Hepatic stellate cell (primary cell): ENCODE data around the gene SLC15A5.

Source experiments
- DNase-seq: peaks from one replicate; pipeline ENCODE4 v3.0.0; 2011; ENCODE audit warnings: low spot score

The SLC15A5 gene, protein sequence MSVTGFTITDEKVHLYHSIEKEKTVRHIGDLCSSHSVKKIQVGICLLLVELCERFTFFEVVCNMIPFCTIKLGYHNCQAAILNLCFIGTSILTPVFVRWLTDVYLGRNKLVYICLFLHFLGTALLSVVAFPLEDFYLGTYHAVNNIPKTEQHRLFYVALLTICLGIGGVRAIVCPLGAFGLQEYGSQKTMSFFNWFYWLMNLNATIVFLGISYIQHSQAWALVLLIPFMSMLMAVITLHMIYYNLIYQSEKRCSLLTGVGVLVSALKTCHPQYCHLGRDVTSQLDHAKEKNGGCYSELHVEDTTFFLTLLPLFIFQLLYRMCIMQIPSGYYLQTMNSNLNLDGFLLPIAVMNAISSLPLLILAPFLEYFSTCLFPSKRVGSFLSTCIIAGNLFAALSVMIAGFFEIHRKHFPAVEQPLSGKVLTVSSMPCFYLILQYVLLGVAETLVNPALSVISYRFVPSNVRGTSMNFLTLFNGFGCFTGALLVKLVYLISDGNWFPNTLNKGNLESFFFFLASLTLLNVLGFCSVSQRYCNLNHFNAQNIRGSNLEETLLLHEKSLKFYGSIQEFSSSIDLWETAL

DNA sequence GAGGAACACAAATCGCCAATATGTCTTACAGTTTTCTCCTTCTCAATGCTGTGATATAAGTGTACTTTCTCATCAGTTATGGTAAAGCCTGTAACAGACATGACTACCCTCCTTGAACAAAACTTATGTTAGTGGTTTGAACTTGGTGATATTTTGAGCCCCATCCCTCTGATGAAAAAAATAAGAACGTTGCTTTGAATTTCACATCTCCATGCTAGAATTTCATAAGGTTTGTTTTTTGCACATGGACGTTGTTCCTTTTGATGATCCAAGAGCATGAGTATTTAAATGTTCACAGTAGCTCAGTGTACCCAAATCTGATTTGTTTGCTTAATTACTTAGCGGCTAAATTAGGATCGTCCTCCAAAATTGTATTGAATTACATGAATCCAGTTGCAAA lies at the start of gene SLC15A5:
Gene SLC15A5, minus strand, starts transcription at position 101 of the 400 bp plus-strand sequence. Its CDS starts 0 bp downstream, at position 101.
- DNase-seq: no peak

DNA sequence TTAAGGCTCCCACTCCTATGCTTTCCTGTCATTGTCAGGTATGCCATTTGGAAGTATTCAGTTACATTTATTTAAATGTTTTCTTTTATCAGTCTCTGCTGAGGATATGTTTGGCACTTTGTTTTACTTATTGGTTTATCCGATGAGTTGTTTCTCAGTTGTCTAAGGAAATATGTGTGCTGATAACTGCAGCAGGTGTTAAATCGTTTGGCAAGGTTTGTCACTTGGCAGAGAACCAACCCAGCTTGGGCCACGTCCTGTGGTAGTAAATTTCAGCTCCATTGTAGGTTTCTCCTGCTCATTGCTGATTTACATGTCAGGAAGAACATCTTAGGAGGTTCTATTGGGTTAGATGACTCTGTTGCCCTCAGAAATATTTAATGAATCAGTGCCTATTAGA lies 47.9 kb upstream of the SLC15A5 start:
- DNase-seq: no peak

DNA sequence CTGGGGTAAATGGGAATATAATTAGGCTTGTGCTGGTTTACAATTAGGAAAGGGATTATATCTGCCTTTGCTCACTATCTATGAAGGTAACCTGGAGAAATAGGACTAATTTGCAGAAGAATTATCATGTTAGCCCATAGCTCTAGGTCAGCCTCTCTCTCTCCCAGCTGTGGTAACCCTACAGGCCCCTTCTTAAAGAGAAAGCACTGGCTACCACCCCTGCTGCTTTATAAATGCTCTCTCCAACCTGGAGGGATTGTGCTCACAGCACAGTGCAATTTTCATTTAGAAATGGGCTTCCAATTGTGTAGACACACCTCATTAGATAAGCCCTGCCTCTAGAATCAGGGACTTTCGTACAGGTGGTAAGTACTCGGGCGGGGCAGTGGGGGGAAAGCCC lies 47.3 kb upstream of the SLC15A5 start:
- DNase-seq: no peak

DNA sequence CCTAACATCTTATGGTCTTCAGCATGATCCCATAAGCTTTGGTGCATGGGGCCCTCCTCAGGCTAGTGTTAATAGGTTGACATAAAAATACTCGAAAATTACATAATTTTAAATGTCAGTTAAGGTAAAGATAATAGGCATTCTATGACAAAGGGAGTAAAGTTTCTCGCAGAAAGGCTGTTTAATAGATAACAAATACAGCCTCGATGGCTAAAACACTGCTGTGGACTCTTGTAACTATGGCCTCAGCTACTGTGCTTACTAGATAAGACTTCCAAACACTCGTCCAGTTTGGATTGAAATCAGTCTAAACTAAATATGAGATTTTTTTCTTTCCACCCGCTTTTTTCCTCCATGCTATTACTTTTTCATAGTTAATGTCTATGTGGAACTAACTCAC lies 46.8 kb upstream of the SLC15A5 start:
- no peak for DNase-seq

DNA sequence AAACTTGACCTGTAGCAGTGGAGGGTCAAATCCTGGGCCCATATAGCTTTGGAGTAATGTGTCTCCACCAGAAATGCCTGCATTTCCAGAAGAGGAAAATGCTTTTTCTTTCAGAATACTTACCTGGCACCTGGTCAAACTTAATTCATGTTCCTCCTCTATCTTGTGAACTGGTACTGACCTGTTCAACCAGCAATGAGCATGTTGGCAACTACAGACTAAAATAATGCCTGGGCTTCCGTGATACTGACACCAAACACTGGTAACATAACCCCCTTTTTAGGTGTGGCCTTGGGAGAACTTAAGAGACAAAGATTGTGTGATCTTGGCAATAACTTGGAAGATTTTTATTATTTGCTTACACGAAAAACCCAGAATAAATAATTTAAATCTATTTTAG lies 46.2 kb upstream of the SLC15A5 start:
- no peak for DNase-seq

DNA sequence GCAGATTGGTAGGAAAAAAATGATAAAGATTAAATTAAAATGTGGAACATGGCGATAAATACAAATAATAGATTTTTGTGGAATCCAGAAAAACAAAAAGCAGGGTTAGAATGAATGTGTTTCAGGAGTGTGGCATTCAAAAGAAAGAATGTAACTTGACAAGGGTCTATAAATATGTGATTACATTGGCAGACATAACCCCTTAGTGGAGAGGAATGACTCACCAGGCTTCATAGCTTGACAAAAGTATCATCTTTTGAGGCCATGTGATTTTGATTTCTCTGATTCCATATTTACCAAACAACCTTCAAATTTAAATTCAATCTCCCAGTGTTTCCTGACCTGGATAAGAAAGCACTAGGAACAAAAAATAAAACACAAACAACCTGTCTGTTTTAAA lies 45.5 kb upstream of the SLC15A5 start:
- DNase-seq: no peak

DNA sequence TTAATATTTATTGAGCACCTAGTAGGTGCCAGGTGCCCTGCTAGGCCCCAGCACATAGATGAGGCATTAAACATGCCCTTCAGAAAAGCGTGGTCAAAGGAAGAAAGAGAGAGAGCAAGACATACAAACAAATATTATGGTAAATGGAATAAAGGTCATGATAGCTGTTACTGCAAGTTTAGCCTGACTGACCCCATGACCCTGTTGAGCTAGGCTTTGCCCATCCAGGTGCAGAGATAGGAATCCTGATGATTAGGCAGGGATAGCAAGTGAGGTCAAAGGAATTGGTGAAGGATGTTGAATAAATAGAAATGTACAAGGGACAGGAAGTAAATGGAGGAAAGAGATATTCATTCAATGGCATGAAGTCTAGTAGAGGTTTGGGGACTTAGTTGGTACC lies 33.4 kb upstream of the SLC15A5 start:
- no peak for DNase-seq

DNA sequence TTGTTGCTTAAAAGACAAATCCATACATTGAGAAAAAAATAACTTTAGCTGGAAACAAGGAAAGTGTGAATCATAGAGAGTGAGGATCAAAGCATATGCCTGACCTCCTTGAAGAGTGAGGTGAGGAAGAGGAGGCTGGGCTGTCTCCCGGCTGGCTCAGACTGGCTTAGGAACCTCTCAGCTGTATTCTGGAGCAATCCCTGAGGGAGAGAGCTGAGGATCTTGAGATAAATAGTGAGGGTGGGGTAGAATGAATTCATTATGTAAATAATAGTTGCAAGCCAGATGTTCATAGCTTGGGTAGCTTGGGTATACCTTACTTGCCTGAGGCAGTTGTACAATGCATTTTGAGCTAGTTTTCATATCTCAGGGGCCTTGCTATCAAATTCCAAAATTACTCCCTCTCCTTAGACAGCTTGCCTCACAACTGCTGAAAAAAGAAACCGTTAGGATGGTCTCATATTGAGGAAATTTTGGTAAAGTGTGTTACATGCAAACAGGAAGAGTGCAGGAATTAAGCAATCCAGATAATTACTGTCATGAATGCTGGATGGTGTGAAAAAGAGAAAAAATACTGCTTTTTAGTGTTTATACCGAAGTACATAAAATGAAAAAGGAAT lies 30.5 kb upstream of the SLC15A5 start:
- no peak for DNase-seq

DNA sequence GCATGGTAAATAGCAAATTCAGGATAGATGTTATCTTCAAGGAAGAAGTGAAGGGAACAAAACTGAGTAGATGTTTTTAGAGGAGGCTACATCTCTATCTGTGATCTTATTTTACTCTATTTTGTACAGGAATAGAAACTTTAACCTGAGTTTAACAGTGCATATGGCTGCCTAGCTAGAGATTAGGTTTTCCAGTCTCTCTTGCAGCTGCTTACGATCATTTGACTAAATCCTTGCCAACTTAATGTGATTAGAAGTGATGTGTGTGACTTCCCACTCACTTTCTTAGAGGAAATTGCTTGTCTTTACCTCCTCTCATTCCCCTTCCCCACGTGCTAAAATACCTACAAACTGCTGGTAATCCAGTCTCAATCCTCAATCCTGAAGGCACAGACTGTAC lies 26.5 kb upstream of the SLC15A5 start:
- no peak for DNase-seq

DNA sequence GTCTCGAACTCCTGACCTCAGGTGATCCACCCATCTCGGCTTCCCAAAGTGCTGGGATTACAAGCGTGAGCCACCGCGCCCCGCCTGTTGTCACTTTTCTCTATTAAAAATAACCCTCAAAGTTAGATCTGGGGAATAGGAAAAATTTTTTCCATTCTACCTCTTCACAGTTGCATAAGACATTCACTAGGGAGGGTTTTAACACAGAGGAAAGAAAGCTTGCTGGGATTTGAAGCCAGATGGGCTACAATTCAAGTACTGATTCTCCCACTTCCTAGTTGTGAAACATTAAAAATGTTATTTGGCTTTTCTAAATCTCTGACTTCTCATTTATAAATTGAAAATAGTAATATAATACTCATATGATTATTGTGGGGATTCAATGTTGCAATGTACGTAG lies 23.3 kb upstream of the SLC15A5 start:
- no peak for DNase-seq

DNA sequence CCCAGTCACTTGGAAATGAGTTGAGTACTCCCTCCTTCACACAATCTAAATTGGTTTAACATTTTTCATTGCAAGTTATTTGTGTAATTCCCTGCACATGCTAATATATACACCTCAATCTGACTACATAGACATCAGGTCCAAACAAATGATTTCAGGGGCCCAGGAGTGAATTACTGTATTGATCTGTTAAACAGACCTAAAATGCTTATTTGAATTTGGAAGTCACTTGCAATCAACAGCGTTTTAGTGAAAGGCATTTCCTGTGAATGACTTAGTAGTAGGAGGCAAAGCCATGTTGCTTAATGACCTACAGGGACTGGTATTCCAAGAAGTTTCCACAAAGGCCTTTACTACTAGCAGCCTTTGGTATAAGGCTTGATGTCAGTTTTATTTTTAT lies 22.6 kb upstream of the SLC15A5 start:
- DNase-seq: no peak

DNA sequence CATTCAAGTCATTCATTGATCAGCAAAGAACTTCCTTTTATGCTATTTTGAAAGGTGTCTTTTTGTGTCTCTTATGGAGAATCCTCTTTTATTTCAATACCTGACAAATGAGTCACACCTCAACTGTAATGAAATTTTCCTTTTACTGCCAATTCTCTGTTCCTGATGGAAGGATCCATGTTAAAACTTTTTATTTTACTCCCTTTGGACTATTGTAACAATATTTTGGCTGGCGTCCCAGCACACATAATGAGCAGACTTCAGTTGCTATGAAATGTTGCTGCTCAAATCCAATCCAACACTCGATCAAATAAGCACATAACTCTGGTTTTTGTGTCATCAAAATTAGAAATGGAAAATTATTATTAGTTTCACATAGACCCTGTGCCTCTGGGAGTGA lies 21.9 kb upstream of the SLC15A5 start:
- DNase-seq: no peak

DNA sequence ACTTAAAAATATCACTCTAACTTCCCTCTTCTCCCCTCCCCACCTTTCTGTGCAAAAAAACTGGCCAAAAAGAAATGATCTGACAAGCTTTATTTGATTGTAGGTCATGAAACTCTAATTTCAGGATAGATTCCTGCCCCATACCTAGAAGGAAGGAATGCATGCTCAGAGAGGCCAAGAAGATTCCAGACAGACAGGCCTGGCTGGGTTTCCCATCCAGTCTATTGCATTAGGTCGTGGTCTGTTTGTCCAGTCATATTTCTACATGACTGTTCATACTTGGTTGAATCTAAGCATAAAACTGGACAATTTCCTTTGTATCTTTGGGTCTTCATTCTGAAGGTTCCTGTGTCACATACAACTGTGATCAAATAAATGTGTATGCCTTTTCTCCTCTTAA lies 20.0 kb upstream of the SLC15A5 start:
- no peak for DNase-seq

DNA sequence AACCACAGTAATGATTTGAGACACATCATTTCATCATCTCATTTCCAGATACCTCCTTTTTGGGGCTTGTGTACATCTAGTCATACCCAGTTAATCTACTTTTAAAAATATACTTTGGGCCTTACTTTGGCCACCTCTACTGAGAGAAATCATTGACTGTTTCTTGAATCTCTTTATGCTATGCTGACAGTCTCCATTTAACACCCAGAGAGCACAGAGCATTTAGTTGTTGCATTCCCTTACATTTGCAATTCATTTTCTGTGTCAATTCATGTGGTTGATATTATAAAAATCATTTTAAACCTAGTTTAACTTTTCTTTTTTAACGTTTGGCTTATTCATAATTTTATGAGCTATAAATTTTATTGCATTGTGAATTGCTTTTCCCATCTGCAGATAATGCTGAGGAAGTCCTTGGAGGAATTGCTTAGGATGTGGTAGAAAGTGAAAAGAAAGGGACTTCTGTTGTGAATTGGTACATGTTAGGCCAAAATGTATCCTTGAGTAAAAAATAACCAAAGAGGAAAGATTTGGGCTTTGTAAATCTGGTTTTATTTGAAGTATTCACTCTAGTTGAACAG lies 17.0 kb upstream of the SLC15A5 start:
- no peak for DNase-seq

DNA sequence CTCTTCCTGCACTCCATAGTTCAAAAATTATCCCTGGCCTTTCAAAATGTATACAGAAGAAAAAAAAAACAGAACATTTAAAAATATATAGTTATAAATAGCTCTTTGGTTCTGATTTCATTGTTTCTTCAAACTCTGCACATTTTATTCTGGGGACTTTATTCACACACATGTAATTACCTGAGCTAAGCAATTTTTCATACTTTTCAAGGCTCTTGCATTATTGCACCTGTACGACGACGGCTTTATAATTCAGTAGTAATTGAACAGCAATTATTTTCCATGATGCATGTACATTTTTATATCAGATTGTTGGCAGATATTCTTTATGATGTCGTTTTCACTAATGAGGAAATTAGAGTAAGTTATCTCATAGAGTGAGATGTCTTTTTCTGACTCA lies 13.5 kb upstream of the SLC15A5 start:
- DNase-seq: no peak

DNA sequence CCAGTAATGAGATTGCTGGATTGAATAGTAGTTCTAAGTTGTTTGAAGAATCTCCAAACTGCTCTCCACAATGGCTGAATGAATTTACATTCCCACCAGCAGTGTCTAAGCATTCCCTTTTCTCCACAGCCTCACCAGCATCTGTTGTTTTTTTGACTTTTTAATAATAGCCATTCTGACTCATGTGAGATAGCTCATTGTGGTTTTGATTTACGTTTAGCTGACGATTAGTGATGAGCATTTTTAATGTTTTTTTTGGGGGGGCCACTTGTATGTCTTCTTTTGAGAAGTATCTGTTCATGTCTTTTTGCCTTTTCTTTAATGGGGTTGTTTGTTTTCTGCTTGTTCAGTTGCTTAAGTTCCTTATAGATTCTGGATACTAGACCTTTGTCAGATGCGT lies 8.1 kb upstream of the SLC15A5 start:
- DNase-seq: no peak

DNA sequence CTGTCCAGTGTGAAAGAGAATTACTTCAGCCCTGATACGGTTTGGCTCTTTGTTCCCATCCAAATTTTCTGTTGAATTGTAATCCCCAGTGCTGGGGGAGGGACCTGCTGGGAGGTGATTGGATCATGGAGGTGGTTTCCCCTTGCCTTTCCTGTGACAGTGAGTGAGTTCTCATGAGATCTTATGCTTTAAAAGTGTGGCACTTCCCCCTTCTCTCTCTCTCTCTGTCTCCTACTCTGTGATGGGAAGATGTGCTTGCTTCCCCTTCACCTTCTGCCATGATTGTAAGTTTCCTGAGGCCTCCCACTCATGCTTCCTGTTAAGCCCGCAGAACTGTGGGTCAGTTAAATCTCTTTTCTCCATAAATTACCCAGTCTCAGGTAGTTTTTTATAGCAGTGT lies 5.5 kb upstream of the SLC15A5 start:
- no peak for DNase-seq

DNA sequence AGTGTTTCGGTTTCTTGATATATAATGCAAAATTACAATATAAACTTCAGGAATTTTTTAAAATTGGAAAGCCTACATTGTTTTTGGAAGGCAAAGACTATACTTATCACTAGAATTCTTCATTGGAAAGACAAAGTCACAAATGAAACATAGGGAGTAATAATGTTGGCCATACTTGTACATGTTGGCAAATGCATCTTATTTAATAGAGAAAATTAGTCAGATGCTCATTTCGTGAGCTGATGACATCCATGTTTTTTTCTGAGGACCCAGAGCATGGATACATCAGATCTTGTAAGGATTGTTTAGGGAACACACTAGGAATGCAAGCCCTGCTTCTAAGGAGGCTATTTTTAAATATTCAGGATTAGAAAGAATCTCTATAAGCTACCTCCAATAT lies 4.6 kb upstream of the SLC15A5 start:
- DNase-seq: no peak

DNA sequence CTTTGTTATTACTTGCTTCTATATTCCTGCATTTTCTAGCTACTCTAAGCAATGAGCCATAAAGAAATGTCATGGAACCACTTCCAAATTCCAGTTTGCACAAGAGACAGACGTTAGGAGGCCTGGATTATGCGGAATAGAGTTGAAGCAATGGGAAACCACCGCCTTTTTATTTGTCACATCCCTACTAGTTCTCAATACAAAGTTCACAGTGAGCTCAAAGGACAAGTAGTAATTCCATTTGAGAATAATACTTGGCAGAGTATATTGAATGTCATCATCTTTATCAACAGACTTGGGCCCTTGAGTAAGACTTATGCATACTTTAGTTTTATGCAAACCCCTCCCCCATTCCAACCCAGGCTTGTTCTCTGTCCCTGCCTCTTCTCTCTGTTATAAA lies 3.7 kb upstream of the SLC15A5 start:
- DNase-seq: no peak

DNA sequence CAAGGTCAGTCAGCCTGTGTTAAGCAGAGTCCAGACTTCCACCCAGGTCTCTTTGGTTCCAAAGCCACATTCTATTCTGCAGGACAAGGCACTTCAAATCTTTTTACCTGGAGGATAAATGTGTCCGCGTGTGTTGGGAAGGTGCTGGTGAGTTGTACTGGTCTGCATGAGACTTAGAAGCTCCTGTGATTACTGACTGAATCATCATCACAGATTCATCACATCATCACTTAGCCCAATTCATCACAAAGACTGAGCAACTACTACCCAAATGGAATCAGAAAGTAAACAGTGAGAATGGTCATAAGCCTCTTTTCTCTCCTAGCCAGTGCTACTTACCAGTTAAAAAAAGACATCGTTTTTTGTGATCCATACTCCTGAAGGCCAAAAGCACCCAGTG lies 5.3 kb downstream of the SLC15A5 start:
- no peak for DNase-seq

DNA sequence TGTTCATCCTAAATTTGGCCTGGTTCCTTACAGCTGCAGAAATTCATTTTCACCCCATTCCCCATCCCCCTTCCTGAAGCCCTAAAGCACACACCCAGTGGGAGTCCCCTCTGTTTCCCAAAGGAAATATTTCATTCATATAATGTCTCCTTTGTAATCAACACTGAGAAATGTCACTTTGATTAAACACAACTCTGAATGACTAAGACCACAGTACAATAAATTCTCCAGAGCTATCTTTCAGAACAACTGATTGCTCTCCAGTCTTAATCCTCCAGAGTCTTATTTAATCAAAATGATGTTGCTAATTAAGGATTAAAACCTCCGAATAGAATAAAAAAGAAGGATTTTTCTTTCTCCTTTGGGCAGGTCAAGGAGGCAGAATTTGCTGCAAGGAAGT lies 6.4 kb downstream of the SLC15A5 start:
- no peak for DNase-seq

DNA sequence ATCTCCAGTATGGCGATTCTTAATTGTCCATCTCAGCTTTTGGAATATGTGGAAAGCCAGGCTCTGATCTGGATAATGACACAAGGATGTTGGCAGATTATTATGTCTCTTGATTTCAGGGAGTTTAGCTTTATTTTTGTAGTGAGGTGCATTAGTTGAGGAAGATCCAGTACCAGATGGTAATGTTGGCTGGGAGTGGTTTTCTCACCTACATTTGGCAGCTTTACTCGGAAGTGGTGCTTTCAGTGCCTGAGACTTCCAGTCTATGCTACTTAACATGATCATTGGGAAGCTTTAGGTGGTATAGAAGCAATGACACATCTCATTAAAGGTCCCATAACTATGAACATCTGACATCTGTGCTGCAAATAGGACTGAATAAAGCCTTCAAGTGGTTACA lies 7.5 kb downstream of the SLC15A5 start:
- DNase-seq: no peak

DNA sequence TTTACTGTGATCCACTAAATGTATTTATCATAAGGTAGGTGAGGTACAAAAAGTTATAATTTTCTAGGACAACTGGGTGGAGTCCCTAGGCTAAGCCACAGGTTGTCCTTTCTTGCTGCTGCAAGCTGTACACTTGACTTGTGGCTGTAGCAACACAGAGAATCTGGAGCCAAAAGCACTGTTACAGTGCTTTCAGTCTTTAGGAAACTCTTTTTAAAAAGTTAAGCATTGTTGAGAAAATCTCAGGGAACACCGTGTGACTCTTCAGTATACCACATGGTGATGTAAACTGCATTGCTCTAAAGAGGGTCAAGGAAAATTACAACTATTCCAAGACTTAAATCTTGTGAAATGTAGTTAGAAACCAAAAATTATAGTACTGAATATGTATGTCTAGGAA lies 11.4 kb downstream of the SLC15A5 start:
- DNase-seq: no peak
